HG03025 (cell line): ENCODE data around the gene LGALS3BP.

Source experiments
- ATAC-seq: cut with Tn5 transposase; IDR thresholded peaks from one replicate; pipeline ENCODE4 v1.9.1; 2021; ENCODE audit warnings: mild to moderate bottlenecking, moderate library complexity; ENCODE audit not compliant: unreplicated experiment, low FRiP score

Gene LGALS3BP

GRCh38 chr17:78922816-78923498 lies 56.8 kb downstream of the LGALS3BP start:
- no peak for ATAC-seq

DNA sequence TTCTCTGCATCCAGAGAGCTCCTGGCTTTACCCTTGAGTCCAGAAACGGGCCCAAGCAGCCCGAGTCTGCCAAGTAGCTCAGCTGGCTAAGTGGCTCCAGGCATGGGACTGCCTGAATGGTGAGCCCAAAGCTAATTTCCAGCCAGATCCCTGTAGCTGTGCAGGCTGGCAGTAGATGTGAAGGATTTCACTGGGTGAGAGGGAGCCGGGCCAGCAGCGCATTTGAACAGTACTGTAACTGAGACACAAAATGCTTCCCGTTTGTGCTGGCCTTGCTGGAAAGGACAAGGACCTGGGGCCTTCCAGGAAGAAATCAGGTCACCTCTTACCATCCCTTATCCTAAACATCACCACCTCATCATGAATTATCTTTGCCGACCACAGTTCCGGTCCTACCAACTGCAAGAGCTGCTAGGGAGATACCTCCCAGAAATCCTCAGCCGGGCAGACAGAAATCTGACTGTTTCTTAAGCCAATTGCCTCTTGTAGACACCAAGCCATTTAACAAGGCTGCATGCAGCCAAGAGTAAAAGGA lies 58.2 kb downstream of the LGALS3BP start:
- no peak for ATAC-seq
